Lower lobe of right lung (tissue), 2 donors: Measurements from ENCODE around the gene SOD2. TPM values are rescaled to one million over a fixed set of nuclear protein-coding genes. Genes with fewer than 3 reads are reported as not detected.

ENCODE experiments used
- ATAC-seq, 2 donors: fragments of 200-7000 bp; cut with Tn5 transposase; one replicate each; pipeline ENCODE4 v1.9.1; 2020 to 2022; ENCODE audit warnings: mild to moderate bottlenecking in 2 of 2, moderate library complexity in 2 of 2
- DNase-seq: peaks from one replicate; pipeline ENCODE4 v3.0.0-alpha.2; 2020
- H3K27ac ChIP-seq: fragments of 200-600 bp; one replicate; pipeline ENCODE4 v1.8.0; 2022
- H3K27me3 ChIP-seq: fragments of 200-600 bp; one replicate; pipeline ENCODE4 v1.8.0; 2022; ENCODE audit warnings: low read depth
- H3K36me3 ChIP-seq: fragments of 200-600 bp; one replicate; pipeline ENCODE4 v1.8.0; 2022; ENCODE audit warnings: mild to moderate bottlenecking
- H3K4me1 ChIP-seq: fragments of 200-600 bp; one replicate; pipeline ENCODE4 v1.8.0; 2022
- H3K4me3 ChIP-seq: fragments of 200-600 bp; one replicate; pipeline ENCODE4 v1.8.0; 2022; ENCODE audit warnings: mild to moderate bottlenecking
- H3K9me3 ChIP-seq: fragments of 200-600 bp; one replicate; pipeline ENCODE4 v1.8.0; 2022
- intact Hi-C: fragments of 100-400 bp; cut with DNase I; formaldehyde crosslinking; loops from one replicate; pipeline ENCODE4 v1.11.0; 2022
- total RNA-seq: library from RNA; stranded (reverse); fragmentation: NEBNext Ultra II Directional; extraction: Animal tissue kit (Norgen Biotek cat#: 25700); gene quantifications from one replicate; pipeline ENCODE4 v1.2.1, GENCODE V29; 2021
- TF ChIP-seq, protein P1 (sequence below): fragments of 200-600 bp; IDR thresholded peaks from one replicate; pipeline ENCODE4 v1.8.0; 2022; ENCODE audit warnings: antibody characterized with exemption, mild to moderate bottlenecking
- donor health status: DM: no; HTN: yes; CAD: no; lungs with severe emphysema.

SOD2 gene
- total RNA-seq, 1 donor from 2014 or later, result 352 TPM

DNA sequence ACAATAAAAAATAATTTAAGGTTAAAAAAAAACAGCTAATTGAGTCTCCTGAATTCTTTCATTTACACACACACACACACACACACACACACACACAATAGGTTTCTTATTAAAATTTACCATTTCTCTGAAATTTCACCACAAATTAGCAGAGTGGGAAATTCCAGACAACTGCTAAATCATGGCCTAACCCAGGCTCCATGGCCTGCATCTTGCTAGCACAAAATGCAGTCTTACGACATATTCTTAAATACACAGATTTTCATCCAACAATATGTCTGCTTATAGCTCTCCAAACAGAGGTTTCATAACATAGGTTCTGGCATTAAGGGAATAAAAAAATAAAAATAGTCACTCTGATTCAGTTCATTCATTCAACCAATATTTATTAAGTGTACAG lies 46.9 kb downstream of the SOD2 start:
- DNase-seq, result no peak
- H3K4me3 ChIP-seq, result no peak overlapping the region
- ATAC-seq, result no peak

DNA sequence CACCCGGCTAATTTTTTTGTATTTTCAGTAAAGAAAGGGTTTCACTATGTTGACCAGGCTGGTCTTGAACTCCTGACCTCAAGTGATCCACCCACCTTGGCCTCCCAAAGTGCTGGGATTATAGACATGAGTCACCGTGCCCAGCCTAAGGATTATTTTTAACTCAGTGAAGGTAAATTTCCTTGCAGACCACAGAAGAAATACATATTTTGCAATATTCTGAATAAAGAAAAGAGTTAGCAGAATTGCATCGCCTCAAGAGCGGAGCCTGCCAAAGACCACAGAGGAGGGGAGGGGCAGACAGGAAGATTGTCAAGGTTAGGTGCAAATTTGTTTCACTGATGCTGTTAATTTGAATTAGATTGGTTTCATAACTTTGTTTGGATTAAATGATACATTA lies 47.4 kb downstream of the SOD2 start:
- TF ChIP-seq, protein P1, sequence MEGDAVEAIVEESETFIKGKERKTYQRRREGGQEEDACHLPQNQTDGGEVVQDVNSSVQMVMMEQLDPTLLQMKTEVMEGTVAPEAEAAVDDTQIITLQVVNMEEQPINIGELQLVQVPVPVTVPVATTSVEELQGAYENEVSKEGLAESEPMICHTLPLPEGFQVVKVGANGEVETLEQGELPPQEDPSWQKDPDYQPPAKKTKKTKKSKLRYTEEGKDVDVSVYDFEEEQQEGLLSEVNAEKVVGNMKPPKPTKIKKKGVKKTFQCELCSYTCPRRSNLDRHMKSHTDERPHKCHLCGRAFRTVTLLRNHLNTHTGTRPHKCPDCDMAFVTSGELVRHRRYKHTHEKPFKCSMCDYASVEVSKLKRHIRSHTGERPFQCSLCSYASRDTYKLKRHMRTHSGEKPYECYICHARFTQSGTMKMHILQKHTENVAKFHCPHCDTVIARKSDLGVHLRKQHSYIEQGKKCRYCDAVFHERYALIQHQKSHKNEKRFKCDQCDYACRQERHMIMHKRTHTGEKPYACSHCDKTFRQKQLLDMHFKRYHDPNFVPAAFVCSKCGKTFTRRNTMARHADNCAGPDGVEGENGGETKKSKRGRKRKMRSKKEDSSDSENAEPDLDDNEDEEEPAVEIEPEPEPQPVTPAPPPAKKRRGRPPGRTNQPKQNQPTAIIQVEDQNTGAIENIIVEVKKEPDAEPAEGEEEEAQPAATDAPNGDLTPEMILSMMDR, result no peak
- H3K27ac ChIP-seq, result no peak overlapping the region
- H3K27me3 ChIP-seq, result no peaks in the 10 kb centered on the region
- no peaks in the 10 kb centered on the region for H3K9me3 ChIP-seq
- ATAC-seq (no peak), DNase-seq (no peak)
- H3K4me3 ChIP-seq, result no peak overlapping the region
- no peaks in the 10 kb centered on the region for H3K36me3 ChIP-seq
- intact Hi-C loops, result no loop called here
- no peaks in the 10 kb centered on the region for H3K4me1 ChIP-seq

More for the DNA sequence above, 46.9 kb downstream of the SOD2 start:
- Histone ChIP-seq H3K9me3 (no peaks in the 10 kb centered on the region), H3K27me3 (no peaks in the 10 kb centered on the region), H3K4me1 (no peaks in the 10 kb centered on the region), H3K27ac (no peak overlapping the region), H3K36me3 (no peaks in the 10 kb centered on the region)
- intact Hi-C loops, result no loop called here
- TF ChIP-seq, protein P1, result no peak

Other genes with a start within 250 kb of the SOD2 start
- 78.4 TPM for gene WTAP, start 34.3 kb upstream of the SOD2 start, total RNA-seq
- gene ACAT2, start 68.8 kb upstream of the SOD2 start, total RNA-seq, result 42.4 TPM
- gene TCP1, start 96.4 kb upstream of the SOD2 start, total RNA-seq, result 112 TPM
- 47.8 TPM for gene MRPL18, start 97.2 kb upstream of the SOD2 start, total RNA-seq
- 0.27 TPM for gene PNLDC1, start 107.0 kb upstream of the SOD2 start, total RNA-seq
- gene MAS1, start 197.7 kb upstream of the SOD2 start, total RNA-seq, result not detected